GM21390 (cell line): ENCODE results near the gene FAM174C.
"Not testable (repeated sequence)": the region's sequence is repeated elsewhere in the genome, so short reads cannot be mapped to it uniquely, and the experiment has no call there.

Experiments
- ATAC-seq: cut with Tn5 transposase; IDR thresholded peaks from one replicate; pipeline ENCODE4 v1.9.1; 2021; ENCODE audit not compliant: unreplicated experiment

Gene FAM174C

DNA sequence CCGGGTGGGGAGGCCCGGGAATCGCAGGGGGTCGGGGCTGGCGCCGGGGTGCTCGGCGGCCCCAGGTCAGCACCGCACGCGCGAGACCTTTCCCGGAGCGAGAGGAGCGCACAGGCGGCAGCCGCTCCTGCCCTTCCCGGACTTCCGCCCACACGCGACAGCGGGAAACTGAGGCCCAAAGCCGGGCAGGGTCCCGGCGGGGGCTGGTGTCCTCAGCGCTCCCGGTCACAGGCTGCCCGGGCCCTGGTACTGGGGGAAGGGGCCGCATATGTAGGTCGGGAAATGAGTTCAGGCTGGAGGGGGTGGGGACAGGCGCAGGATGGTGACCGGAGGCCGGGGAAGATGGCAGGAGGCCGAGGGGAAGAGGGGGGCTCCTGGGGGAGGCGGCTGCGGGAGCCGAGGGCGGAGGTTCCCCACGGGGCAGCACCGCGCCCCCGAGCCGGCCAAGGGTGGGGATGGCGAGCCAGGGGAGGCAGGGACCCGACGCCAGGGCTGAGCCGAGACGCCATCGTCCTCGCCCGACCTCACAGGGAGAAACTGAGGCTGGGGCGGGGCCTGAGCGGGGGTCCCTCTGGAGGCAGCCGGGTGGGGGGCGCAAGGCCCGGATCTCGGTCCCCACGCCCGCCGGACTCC, 38.2 kb upstream of the FAM174C start:
- no peak for ATAC-seq

DNA sequence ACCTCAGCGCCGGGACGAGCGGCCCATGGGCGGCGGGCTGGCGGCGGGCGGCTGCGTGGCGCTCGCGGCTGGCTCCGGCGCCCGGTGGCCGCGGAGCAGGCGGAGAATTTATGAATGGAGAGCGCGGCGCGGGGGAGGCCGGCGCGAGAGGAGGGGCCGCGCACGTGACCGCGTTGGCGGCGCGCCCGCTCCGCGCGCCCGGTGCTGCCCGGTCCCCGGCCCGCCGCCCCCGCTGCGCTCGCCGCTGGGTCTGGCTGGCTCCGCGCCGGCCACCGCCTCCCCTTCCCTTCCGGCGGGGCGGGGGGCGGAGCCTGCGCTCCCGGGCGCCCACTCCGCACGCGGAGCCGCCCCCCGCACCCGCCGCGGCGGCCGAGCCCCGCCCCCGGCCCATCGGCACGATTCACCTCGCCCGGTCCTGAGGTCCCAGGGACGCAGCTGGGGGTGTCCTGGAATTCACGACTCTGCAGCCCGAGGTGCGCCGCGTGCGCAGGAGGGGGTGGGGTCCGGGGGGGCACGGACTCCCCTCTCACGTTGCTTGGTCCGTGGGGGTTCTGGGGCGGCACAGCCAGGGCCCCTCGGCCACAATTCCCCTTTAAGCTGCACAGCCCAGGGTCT, 37.5 kb upstream of the FAM174C start, which contains the start of gene CBARP:
TSS of gene CBARP (minus strand) at position 252 of the 615 bp plus-strand sequence. CDS start 1,905 bp downstream, outside the sequence.
- ATAC-seq = no peak

DNA sequence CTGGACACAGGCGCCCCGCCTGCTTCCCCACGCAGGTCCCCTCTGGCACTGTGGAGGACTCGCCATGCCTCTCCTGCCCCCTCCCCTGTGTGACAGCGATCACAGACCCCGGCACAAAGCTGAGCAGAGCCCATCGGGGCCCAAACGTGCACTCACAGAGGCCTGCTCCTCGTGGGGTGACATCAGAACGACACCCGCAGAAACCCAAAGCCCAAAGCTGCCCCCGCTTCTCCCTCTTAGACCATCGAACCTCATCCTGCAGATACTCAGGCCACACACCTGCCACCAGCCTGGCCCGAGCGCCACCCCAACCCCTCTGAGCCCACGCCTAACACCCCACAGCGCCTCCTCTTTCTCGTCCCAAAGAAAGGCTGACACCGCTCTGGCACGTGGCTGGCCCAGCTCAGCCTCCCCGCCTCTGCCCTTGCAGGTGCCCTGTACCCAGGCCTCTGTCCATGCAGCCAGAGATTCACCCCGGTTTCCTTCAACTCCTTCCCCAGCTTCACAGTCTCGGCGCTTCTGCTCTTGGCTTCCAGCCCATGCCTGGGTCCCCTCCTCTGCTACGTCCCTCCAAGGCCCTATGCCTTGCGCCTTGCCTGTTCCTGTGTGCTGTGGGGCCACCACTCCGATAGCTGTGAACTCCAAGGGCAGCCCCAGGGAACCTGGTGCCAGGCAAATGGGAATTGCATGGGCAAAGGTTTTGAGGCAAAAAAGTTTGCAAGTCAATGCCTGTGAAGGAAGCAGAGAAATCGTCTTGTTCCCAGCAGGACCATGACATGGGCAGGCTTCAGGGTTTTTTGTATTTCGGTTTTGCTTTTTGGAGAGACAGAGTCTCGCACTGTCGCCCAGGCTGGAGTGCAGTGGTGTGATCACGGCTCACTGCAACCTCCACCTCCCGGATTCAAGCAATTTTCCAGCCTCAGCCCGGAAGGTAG, 36.7 kb upstream of the FAM174C start:
- ATAC-seq = no peak

DNA sequence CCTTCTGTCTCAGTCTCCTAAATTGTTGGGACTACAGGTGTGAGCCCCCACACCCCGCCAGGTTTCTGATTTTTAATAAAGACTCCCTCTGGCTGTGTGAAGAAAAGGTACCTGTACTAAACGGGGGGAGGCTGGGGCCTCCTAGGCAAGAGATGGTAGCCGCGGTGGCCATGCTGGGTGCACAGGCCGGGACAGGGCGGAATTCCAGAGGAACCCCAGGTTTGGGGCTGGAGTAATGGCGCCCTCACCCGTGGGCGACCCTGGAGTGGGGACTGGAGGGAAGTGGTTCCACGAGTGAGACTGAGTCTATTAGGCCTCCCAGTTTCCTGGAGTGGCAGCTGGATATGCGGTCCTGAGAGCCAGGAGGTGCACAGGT, 35.9 kb upstream of the FAM174C start:
- ATAC-seq = no peak

DNA sequence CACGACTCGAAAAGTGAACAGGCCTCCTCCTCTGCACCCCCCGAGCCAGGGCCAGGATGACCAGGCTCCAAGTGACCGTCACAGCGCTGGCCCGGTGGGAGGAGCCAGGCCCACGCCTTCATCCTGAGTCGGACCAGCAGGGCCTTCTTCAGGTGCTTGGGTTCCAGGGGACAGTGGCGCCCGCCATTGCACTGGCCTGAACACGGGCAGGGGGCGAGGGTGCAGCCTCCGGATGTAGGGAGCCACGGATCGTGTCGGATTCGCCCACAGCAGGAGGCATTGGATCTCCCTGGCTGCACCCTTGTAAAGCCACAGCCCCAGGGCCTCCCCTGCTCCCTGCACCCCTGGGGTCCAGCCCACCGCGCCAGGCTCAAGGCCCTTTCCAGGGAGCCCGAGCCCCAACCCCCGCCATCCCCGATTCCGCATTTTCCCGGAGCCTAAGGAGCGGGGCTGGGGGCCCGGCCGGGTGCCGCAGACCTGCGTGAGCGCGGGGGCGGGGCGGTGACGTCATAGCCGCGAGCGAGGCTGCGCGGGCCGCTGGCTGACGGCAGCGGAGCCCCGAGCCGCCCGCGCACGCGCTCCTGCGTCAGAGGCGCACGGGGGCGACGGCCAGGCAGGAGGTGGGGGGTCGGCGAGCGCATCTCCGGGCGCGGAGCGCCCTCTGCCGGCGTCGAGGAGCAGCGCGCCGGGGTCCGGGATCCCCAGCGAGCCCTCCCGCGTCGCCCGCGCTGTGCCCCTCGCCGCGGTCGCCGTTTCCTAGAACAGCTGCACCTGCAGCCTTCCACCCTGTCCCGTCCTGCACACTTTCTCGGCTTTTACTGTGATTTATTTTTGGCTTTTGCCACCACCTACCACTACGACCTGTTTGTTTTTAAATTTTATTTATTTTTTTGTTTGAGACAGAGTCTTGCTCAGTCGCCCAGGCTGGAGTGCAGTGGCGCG, 35.3 kb upstream of the FAM174C start:
- no peak for ATAC-seq

DNA sequence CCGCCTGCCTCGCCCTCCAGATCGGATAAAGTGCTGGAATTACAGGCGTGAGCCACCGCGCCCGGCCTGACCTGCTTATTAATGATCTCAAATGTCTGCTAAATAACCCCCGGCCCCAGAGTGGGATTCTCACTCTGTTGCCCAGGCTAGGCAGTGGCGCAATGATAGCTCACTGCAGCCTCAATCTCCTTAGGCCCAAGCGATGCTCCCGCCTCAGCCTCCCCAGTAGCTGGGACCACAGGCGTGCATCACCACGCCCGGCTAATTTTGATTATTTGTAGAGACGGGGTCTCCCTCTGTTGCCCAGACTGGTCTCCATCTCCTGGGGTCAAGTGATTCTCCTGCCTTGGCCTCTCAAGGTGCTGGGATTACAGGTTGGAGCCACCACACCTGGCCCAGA, 34.4 kb upstream of the FAM174C start:
- no peak for ATAC-seq

DNA sequence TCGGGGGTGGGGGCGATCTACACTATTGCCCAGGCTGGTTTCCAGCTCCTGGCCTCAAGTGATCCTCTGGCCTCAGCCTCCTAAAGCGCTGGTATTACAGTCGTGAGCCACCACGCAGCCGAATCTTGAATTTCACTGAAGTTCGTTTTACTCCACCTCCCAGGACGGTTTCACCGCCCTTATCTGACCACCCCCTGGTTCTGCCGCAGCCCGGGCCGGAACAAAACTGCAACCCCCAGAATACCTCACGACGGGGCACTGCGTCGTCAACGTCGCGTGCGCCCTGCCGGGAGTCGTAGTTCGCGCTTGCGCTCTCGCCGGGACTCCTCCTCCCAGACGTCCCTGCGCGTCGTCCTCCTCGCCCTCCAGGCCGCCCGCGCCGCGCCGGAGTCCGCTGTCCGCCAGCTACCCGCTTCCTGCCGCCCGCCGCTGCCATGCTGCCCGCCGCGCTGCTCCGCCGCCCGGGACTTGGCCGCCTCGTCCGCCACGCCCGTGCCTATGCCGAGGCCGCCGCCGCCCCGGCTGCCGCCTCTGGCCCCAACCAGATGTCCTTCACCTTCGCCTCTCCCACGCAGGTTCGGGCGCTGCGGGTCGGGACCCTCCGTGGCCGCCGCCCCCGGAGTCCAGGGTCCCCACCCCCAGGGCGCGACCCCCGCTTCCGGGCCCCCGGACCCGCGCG, 33.8 kb upstream of the FAM174C start, which contains the start of gene ATP5F1D:
TSS of gene ATP5F1D (plus strand) at position 335 of the 679 bp plus-strand sequence. CDS start at position 435, 100 bp downstream.
- no peak for ATAC-seq

DNA sequence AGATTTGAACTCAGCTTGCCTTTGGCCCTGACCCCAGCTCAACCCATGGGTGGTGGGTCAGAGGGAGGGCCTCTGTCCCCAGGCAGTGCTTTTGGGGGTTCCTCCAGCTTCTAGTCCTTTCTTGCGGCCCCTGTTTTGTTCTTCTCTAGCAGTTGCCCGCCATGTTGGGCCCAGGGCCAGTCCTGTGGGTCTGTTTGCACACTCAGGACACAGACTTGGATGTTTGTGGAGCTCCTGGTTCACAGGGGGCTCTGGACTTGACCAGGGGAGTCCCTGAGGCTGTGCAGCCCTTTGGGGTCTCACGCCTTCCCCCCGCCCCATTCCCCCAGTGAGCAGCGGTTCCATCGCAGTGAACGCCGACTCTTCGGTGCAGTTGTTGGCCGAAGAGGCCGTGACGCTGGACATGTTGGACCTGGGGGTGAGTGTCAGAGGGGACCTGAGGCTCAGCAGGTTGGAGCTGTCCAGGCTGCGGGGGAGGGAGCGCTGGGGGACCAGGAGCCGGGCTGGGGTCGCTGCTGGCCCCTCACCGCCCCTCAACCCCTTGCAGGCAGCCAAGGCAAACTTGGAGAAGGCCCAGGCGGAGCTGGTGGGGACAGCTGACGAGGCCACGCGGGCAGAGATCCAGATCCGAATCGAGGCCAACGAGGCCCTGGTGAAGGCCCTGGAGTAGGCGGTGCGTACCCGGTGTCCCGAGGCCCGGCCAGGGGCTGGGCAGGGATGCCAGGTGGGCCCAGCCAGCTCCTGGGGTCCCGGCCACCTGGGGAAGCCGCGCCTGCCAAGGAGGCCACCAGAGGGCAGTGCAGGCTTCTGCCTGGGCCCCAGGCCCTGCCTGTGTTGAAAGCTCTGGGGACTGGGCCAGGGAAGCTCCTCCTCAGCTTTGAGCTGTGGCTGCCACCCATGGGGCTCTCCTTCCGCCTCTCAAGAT, 31.3 kb upstream of the FAM174C start:
- ATAC-seq = no peak

DNA sequence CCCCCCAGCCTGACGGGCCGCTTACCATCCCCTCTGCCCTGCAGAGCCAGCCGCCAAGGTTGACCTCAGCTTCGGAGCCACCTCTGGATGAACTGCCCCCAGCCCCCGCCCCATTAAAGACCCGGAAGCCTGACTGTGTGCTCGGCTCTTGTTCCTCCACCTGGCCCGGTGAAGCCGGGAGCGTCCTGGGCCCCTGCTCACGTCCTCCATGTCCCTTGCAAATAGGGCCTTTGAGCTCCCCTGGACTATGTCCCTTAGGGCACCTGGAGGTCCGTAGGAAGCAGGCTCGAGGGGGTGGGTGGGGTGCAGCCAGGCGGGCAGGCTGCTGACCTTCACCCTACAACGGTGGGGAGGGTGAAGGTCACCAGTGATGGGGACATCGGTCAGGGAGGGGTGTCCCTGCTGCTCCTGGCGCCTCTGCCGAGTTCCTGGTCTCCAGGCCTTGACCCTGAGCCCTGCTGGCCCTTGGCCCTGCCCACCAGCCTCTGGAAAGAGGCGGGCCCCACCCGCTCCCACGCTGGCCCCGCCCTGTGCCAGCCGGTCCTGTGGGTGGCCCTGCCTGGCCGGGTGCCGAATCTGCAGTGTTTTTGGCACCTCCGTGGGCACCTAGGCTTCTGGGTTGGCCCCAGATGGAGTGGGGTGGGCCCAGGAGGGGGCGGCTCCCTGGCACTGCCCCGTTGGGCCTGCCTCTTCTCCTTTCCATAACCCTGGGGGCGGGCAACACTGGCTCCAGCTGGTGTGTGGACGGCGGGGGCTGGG, 30.5 kb upstream of the FAM174C start:
- ATAC-seq = no peak

DNA sequence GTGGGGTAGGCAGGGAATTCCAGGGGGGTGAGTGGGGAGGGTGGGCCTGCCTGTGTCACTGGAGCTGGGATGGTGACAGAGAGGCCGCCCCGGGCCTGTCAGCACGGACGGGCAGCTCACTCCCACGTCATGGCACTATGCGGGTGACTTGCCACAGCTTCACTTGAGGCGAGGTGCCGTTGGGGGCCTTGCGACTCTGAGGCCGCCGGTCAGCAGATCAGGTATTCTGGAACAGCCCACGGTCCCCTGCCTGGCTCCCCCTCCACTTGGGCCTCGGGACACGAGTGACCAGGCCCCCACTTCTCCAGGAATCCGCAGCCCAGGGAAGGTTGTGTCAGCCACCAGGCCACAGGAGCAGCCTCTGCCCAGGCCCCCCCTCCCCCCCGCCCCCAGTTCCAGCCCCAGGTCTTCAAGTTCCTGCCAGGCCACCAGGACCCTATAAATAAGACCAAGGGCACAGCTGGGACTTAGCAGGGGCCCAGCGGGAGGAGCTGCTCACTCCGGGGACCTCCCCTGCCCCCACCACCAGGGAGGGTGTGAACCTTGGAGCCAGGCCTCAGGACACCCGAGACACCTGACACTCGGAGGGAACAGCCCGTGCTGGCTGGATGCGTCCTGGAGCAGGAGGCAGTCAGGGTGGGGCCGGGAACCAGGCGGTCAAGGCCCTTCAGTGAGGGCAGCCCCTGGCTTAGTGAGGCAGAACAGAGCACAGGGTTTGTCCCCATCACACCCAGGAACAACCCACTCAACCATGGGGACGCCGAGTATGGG, 29.7 kb upstream of the FAM174C start:
- ATAC-seq = no peak

DNA sequence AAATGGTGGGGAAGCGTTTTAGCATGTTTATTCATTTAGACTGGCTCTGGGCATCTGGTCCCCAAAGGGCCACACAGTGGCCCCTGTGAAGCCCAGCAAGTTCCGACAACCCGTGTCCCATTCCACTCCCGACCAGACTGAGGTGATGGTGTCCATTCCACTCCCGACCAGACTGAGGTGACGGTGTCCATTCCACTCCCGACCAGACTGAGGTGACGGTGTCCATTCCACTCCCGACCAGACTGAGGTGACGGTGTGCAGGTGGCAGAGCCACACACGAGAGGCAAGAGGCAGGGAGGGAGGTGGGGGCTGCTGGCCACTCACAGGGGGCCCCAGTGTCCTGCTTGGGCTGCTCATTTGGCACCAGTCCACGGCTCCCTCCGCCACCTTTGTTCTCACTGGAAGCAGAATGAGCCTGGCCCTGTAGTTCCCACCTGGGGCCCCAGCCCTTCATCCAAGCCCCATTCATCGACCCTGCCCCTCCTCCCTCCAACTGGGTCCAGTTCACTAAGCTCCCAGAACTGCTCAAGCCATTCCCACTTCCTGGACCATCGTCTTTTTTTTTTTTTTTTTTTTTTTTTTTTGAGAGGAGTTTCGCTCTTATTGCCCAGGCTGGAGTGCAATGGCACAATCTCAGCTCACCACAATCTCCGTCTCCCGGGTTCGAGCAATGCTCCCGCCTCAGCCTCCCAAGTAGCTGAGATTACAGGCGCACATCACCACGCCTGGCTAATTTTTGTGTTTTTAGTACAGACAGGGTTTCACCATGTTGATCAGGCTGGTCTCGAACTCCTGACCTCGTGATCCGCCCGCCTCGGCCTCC, 28.9 kb upstream of the FAM174C start:
- ATAC-seq = not testable (repeated sequence)

DNA sequence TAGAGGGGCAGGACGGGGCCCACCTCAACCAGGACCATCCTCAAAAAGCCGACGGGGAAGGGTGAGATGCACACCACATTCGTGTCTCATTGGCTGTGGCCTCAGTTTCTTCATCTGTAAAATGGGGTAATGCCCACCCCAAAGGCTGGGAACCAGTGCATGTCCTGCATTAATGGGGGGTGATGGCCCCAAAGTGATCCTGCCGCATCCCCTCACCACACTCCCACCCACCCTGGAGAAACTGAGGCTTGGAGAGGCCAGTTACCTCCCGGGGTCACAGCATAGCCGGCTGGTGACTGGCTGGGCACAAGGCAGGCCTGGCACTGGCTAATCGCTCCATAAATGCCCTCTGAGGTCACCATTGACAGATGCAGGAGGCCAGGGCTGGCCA, 27.6 kb upstream of the FAM174C start:
- ATAC-seq = no peak

DNA sequence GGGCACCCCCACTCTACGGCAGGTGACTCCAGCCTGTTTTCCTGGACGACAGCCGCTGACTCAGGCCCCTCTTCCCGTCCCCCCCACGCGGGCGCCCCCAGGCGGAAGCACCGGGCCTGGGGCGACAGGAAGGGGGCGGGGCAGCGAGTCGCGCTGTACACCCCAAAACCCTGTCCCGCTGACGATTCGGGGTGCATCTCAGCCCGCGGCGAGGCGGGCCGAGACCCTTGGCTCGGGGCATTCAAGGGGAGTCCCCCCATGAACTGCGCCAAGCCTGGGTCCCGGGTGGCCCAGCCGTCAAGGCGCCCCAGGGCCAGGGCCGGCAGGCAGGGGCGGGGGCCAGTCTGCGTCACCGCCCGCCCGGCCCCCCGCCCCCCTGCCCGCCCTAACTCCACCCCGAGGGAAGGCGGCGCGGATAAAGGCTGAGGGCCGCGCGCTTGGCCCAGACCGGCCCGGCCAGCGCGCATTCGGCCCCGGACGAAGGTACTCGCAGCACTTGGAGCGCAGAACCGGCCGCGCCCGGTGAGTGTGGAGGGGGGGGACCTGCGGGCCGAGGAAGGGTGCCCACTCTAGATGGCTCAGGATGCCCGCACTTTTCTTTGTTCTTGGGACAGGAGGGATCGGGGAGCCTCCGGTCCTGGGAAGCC, 27.1 kb upstream of the FAM174C start, which contains the start of gene MIDN:
TSS of gene MIDN (plus strand) at position 445 of the 647 bp plus-strand sequence. CDS start 1,714 bp downstream, outside the sequence.
- ATAC-seq = peak; percentile 12

DNA sequence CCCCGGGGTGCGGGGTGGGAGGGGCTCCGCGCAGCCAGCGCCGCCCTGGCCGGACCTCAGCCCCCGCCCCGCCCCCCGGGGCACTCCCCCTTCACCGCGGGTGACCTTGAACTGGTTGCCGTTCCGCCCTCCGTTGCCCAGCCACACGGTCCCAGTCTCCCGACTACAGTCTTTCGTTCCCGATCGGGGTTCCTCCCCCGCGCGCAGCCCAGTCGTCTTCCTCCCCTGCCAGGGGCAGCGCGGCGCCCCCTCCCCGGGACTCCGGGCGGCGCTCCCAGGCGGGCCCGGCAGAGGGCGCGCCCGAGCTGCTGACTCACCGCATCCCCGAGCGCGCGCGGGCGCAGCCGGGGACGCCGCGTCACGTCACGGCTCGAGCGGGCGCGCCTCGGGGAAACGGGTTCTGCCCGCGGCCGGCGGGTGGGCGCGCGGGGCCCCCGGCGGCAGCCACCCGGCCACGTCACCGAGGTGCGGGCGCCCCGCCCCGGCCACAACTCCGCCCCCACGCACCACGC, 26.5 kb upstream of the FAM174C start:
- ATAC-seq = no peak

DNA sequence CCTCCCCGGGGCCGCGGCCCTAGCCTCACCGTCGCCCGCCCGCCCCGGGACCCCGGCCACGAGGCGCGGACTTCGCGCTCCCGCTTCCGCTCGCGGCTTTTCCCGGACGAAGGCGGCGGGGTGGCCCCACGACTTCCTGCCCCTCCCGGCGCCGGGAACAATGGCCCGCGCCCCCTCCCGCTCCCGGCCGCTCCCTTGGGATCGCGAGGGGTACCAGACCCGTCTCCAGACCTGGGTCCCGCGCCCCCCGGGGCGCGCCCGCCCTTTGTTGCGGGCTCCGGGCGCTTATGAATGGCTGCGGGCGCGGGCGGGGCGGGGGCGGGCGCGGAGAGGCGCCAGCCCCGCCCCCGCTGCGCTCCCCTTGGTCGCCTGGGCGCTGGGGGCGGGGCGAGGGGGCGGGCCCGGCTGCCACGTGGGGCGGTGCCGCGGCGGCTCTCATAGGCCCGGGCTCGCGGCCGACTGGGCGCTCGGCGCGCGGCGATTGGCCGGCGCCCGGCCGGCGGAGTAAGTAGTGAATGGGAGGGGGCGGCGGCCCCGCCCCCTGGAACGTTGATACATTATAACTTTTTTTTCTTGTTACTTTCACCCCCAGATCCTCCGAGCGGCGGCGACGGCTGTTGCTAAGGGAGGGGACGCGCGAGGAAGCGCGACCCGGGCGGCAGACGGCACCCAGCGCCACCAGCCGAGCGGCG, 25.9 kb upstream of the FAM174C start:
- ATAC-seq = peak; percentile 35
